ENCODE data around the gene AIDA. TPM values are rescaled to one million over a fixed set of nuclear protein-coding genes. Genes with fewer than 3 reads are reported as not detected.

AIDA gene
- total and polyA plus RNA-seq, 4 donors = 35.1 to 97.2 (median 62.2) TPM

GRCh38 chr1:222716393-222716792 lies 4.1 kb upstream of the AIDA start:
- H3K9ac ChIP-seq (ENCODE audit: insufficient read depth in 1 of 2, low read length in 2 of 2) = no peak overlapping the region
- no peaks in the 10 kb centered on the region for H3K9me3 ChIP-seq (ENCODE audit: control insufficient read depth in 4 of 4, insufficient read depth in 3 of 4, low read length in 3 of 4)
- H3K4me3 ChIP-seq = no peak overlapping the region
- H3K4me1 ChIP-seq (ENCODE audit: control insufficient read depth in 5 of 5, insufficient read depth in 5 of 5, low read length in 5 of 5) = peaks cover 0 to 5% (median 2%) of the 10 kb centered on the region in 5 donors
- no peak overlapping the region for H3K27ac ChIP-seq (ENCODE audit: low read depth in 1 of 2, low read length in 1 of 2)
- DNase-seq = no peak
- no peak for ATAC-seq (ENCODE audit: insufficient read depth, low FRiP score)
- no peak for TF ChIP-seq CTCF (IDR thresholded peaks at IDR 0.05; ENCODE audit: control extremely low read depth, extremely low read depth)
- 96 to 98% methylated on average over 2 of the region's 2 CpGs for WGBS, 2 donors
- peaks cover 7 to 30% (median 13%) of the 10 kb centered on the region in 4 donors for H3K36me3 ChIP-seq (ENCODE audit: control insufficient read depth in 4 of 4, insufficient read depth in 4 of 4, low read length in 4 of 4)
- no peaks in the 10 kb centered on the region for H3K27me3 ChIP-seq (ENCODE audit: control insufficient read depth in 3 of 3, insufficient read depth in 3 of 3, low read length in 2 of 3)

- TF ChIP-seq CTCF (IDR thresholded peaks at IDR 0.05; ENCODE audit: control extremely low read depth, extremely low read depth) = no peak
- Histone ChIP-seq H3K36me3 (ENCODE audit: control insufficient read depth in 4 of 4, insufficient read depth in 4 of 4, low read length in 4 of 4) (peaks cover 0 to 14% (median 8%) of the 10 kb centered on the region in 4 donors), H3K4me1 (ENCODE audit: control insufficient read depth in 5 of 5, insufficient read depth in 5 of 5, low read length in 5 of 5) (peaks cover 0 to 21% (median 7%) of the 10 kb centered on the region in 5 donors), H3K9ac (ENCODE audit: insufficient read depth in 1 of 2, low read length in 2 of 2) (peak overlapping the region; percentile 50 to 91), H3K4me3 (peak overlapping the region; percentile 72), H3K27me3 (ENCODE audit: control insufficient read depth in 3 of 3, insufficient read depth in 3 of 3, low read length in 2 of 3) (no peaks in the 10 kb centered on the region), H3K27ac (ENCODE audit: low read depth in 1 of 2, low read length in 1 of 2) (peak overlapping the region; percentile 95 to 99), H3K9me3 (ENCODE audit: control insufficient read depth in 4 of 4, insufficient read depth in 3 of 4, low read length in 3 of 4) (no peaks in the 10 kb centered on the region)
- 1% methylated on average over 39 of the region's 39 CpGs for WGBS, 2 donors
- DNase-seq = peak; percentile 96 to 99 (median 98)
- peak; percentile 80 for ATAC-seq (ENCODE audit: insufficient read depth, low FRiP score)
Observed at GRCh38 chr1:222713091-222713961, 1.0 kb upstream of the AIDA start.

DNA sequence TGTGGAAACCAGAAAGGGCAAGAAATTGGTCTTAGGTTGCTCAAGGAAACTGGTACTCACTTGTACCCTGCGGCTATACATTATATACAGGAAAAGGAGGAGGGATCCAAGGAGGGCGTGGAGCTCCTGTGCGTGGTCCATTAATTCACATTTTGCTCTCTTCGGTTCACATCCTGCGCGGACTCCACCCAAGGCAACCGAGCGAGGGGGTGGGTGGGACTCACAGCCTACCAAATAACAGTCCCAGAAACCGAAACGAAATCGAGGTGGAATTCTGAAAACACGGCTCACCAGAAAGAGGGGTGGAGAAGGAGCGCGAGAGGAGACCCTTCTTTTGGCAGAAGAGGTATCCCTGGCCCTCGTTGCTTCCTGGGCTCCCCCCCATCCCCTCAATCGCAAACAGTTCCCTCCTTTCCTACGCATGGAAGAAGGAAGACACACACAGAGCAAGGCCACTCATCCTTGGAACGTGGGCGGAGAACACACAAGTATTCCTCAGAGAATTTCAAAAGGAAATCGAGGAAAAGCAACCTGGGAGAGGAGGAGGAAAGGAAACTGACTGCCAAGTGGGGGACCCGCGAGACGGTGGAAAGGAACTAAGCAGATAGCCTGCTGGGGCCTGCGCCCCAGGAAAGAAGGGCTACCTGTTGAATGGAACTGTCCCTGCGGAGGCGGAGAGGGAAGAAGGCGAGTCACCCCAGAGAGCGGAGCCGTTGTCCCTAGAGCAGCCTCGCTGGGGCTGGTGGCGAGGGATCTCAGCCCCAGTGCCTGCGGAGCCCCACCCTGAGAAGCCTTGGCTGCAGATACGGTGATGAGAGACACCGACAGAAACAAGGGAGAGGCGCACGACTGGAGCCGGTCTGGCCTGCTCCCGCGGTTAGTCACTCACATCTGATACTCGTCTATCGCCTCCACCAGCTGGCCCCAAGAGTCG lies 705 bp downstream of the AIDA start:
- peak; percentile 17 for ATAC-seq (ENCODE audit: insufficient read depth, low FRiP score)
- no peaks in the 10 kb centered on the region for H3K27me3 ChIP-seq (ENCODE audit: control insufficient read depth in 3 of 3, insufficient read depth in 3 of 3, low read length in 2 of 3)
- 0% methylated on average over 42 of the region's 42 CpGs for WGBS, 2 donors
- H3K4me3 ChIP-seq = peak overlapping the region; percentile 85
- peaks cover 0 to 21% (median 7%) of the 10 kb centered on the region in 5 donors for H3K4me1 ChIP-seq (ENCODE audit: control insufficient read depth in 5 of 5, insufficient read depth in 5 of 5, low read length in 5 of 5)
- H3K27ac ChIP-seq (ENCODE audit: low read depth in 1 of 2, low read length in 1 of 2) = peak overlapping the region; percentile 94
- peaks cover 0 to 9% (median 7%) of the 10 kb centered on the region in 4 donors for H3K36me3 ChIP-seq (ENCODE audit: control insufficient read depth in 4 of 4, insufficient read depth in 4 of 4, low read length in 4 of 4)
- peak; percentile 59 to 77 (median 71) for DNase-seq
- peak overlapping the region; percentile 65 to 71 for H3K9ac ChIP-seq (ENCODE audit: insufficient read depth in 1 of 2, low read length in 2 of 2)
- H3K9me3 ChIP-seq (ENCODE audit: control insufficient read depth in 4 of 4, insufficient read depth in 3 of 4, low read length in 3 of 4) = no peaks in the 10 kb centered on the region
- TF ChIP-seq CTCF (IDR thresholded peaks at IDR 0.05; ENCODE audit: control extremely low read depth, extremely low read depth) = no peak

All from lung (tissue), 12 donors.